T follicular helper cell (primary cell): ENCODE results near the gene KIF18B.

ENCODE experiments used
- DNase-seq: peaks from one replicate; pipeline ENCODE4 v3.0.0-alpha.2; 2020; ENCODE audit warnings: low read depth

The KIF18B gene

DNA sequence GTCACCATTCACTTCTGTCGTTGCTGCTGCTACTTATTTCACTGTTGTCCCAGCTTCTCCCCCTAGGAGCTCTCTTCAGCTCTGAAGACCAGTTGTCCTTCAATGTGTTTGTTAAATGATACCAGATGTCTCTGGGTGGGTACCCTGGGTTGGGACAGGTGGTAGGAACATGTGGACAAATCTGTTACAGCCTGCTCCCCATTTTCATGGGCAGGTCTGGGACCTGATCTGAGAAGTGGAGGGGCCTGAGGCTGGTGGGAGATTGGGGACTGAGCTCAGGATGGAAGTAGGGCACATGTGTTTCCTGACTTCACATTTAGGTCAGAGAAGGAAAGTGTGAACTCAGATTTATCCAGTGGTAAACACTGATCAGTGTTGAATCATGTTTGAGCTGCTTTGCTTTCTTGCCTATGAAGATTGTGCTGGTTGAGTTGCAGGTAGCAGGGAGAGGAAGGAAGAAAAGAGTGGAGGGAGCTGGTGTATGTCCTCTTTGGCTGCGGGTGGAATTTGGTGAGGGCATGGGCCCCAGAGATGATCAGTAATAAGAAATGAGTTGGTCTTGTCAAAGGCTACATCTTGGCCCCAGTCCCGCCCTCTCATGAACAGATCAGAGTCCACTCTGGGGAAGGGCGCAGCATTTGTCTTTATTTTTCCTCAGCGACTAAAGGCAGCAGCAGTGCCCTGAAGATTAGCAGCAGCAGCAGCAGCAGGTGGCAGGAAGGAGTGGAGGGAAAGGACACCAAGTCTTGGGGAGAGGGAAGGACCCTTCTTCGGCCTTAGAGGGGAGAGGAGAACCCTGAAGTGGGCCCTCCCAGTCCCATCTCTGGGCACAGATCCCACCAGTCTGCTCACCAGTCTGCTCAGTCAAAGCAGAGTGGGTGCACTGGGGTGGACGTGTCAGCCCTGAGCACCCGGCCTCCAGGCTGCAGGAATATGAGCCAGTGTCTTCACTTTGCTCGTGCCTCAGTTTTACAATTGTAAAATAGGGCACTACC is 42.3 kb downstream of the KIF18B start:
- no peak for DNase-seq

DNA sequence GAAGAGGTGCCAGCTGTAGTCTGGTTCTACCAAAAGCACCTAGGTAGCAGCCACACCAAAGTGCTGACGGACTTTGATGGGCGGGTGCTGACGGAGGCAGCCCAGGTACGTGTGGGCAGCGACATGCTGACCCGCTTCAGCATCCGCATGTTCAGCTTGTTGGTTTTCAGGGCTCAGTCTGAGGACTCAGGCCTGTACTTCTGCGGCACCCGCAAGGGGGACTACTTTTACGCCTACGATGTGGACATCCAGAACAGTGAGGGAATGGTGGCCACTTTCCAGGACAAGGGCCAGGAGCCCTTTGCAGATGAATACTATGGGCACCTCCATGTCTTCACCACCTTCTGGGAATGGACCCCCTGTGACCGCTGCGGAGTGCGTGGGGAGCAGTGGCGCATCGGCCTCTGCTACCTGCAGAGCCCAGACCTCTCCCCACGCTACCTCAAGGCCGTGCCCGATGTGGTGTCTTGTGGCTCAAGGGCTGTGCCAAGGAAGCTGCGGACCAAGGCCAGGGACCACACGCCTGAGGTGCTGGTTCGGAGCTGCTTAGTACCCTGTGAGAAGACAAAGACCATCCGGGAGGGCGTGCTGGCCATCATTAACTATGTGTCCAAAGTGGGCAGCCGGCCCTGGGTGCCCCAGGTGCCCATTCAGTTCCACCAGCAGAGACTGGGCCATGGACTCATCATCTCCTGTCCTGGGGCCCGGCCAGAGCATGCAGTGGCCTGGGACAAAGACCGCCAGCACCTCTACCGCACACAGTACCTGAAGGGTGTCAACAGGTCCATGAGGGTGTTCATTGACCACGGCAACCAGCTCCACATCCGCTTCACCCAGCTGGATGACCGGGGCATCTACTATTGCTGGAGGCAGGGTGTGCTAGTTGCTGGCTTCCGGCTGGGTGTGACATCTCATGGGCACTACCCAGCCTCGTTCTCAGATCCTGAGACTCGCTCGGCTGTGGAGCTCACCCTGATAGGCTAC is 43.3 kb downstream of the KIF18B start:
- no peak for DNase-seq

DNA sequence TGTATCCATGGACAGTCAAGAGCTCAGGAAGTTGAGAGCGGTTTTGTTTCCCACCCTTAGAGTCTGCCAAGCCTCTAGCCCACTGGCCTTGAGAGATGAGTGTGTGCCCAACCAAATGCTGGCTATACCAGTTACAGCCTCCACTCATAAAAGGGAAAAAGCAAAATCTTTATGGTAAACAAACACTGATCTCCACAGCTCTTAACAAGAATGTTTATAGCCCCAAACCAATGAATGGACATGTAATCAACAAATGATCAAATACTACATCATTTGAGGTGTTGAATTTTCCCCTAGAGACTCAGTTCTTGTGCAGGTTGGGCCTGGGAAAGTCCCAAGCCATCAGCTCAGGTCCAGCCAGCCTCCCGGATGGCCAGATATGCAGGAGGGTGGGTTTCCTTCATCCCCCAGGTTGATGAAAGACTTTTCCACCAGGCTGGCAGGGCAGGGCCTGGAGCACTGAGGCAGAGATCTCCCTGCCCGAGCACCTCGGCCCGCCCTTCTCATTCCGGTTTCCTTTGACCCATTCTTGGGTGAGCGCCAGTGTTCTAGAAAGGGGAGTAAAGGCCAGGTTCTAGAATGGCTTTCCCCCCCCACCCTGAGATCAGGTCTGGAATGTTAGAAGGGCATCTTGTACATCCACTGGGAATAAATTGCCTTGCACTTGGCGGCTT is 44.4 kb downstream of the KIF18B start:
- DNase-seq, result no peak

DNA sequence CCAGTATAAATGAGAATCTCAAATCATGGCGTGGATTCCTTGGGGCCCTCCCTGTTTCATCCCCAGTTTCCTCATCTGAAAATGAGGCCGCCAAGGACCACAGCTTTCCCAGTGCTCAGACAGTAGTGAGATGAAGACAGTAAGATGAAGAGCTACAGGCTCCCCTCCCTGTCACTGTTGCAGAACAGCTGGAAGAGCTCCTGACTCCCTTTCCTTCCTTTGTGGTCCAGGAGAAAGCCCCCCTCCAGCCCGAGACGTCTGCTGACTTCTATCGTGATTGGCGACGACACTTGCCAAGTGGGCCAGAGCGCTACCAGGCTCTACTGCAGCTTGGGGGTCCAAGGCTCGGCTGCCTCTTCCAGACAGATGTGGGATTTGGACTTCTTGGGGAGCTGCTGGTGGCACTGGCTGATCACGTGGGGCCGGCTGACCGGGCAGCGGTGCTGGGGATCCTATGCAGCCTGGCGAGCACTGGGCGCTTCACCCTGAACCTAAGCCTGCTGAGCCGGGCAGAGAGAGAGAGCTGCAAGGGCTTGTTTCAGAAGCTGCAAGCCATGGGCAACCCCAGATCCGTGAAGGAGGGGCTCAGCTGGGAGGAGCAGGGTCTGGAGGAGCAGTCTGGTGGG is 45.3 kb downstream of the KIF18B start:
- no peak for DNase-seq

DNA sequence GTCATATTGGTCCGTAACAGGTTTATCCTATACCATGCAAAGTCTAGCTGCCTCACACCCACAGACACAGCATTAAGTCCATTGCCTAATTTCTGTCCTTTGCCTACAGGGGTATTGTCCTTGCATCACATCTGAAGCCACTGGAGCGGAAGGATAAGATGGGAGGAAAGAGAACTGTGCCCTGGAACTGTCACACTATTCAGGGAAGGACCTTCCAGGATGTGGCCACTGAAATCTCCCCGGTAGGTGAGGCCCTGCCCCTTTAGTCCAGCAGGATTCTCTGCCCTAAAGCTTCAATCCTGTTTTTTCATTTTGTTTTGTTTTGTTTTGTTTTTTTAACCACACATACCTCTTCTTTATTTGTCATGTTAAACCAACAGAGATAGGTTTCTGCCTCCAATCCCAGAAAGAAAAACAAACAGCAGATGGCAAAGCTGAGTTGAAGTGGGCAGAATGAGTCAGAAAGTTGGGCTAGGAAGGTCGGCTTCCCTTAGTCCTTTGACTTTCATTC is 46.1 kb downstream of the KIF18B start:
- no peak for DNase-seq

- DNase-seq, result no peak
Observed at GRCh38 chr17:44900894-44901293, 46.7 kb downstream of the KIF18B start.

- DNase-seq, result peak; percentile 88
Observed at GRCh38 chr17:44899074-44899782, 48.3 kb downstream of the KIF18B start, which contains the start of gene EFTUD2. EFTUD2 (minus strand) TSS chr17:44899445; CDS start chr17:44894521, 4,924 bp downstream.

DNA sequence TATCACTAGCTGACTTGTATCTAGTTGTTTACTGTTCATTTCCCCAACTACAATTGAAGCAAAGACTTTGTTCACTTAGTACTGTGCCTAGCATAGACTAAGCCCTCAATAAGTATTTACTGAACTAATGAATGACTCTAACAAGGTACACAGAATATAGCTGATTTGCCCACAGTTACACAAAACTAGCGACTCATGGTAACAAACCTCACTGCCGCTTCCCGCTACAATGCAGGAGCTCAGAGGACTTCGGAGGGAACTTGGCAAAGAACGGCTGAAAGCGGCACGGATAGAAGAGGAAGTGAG is 48.9 kb downstream of the KIF18B start:
- DNase-seq, result no peak

GRCh38 chr17:44894642-44895041 is 52.9 kb downstream of the KIF18B start:
- no peak for DNase-seq

GRCh38 chr17:44892250-44892649 is 55.3 kb downstream of the KIF18B start:
- DNase-seq, result no peak

DNA sequence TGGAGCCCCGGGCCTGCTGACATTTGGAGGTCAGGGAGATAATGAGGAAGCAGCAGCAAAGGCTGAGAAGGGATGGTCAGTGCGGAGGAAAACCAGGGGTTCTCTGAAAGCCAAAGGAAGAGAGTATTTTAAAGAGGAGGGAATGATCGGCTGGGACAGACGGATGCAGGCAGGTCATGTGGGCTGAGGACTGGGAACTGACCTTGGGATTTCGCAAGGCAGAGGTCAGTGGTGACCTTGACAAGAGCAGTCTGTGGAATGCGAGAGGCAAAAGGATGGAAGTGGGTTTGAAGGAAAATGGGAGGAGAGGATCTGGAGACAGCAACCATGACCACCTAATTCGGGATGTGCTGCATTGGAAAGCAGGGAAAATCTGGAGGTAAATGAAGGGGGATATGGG is 58.6 kb downstream of the KIF18B start:
- DNase-seq, result no peak

- no peak for DNase-seq
Observed at GRCh38 chr17:44887971-44888954, 59.3 kb downstream of the KIF18B start.

DNA sequence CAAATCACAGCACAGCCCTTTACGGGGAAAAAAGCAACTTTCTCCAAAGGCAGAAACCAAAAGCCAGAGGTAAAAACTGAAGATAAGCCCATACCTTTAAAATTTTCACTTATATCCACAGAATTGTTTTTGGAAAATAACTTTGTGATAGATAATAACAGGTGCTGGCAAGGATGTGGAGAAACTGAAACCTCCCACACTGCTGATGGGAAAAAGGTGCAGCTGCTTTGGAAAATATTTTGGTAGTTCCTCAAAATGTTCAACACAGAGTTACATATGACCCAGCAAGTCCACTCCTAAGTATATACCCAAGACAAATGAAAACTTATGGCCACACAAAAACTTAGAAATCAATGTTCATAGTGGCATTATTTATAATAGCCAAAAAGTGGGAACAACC is 60.6 kb downstream of the KIF18B start:
- DNase-seq, result no peak

DNA sequence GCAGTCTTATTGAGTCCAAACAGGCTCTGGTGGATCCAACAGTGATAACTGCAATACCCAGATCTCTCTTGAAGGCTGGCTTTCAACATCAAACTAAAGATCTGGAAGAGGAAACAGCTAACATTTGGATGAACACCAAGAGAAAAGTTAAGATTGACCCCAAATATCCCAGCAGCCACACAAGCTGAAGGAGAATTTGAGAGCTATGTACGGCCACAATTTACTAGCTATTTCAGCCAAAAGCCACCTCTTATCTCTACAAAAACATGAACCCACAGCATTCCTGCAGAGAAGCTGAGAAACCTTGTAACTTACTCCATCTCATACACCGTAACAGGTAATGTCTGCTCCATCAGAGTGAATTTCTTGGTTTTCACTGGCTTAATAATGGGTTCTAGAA is 62.6 kb downstream of the KIF18B start:
- no peak for DNase-seq

DNA sequence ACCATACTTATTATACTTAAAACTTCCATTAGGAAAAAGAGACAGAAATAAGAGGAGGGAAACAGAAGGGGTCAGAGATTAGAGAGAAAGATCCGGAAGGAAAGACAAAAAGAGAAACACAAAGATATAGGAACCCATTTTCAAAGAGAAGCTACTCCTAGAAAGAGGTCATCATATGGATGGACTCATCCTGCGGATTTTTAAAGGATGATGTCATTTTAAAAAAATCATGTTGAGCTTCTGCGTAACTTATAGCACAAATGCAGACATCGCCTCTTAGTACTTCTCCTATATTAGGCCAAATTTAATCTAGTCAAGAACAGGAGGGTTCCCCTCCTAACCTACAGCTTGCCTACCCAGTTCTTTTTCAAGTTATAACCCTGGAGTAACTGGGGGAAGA is 66.4 kb downstream of the KIF18B start:
- DNase-seq, result no peak

- DNase-seq, result no peak
Observed at GRCh38 chr17:44880062-44880461, 67.5 kb downstream of the KIF18B start.

- no peak for DNase-seq
Observed at GRCh38 chr17:44879376-44879775, 68.2 kb downstream of the KIF18B start.

- no peak for DNase-seq
Observed at GRCh38 chr17:44878627-44879221, 68.8 kb downstream of the KIF18B start.

DNA sequence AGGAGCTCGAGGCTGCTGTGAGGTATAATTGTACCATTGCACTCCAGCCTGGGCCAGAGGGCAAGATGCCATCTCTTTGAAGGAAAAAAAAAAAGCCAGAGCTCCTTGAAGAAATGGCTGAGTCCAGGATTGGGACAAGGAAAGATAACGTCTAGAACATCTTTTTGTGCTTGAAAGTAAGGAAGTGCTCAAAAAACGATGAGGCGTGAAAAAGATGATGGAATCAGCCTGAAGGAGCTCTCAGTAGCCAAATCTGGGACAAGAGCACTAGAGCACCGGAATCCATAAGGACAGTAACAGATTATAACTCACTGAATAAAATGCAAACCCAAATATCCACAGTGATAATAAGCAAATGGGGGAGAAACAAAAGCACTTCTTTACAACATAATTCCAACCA is 70.5 kb downstream of the KIF18B start:
- no peak for DNase-seq
